Uterus (tissue), 2 donors: Measurements from ENCODE around the gene CPED1.

Source experiments
- POLR2A ChIP-seq, 2 donors: fragments of 450-650 bp; IDR thresholded peaks; one replicate each; pipeline ENCODE4 v1.6.1; 2016; ENCODE audit warnings: antibody characterized with exemption in 2 of 2, mild to moderate bottlenecking in 1 of 2, moderate library complexity in 1 of 2
- TF ChIP-seq, protein P1 (sequence below), 4 experiments: fragments of 200-600 bp in 2 of 4; fragments of 450-650 bp in 2 of 4; sonication (generic) in 2 of 4; IDR thresholded peaks; one replicate each; pipeline ENCODE4 v1.5.1; 2016 to 2019; ENCODE audit warnings: antibody characterized with exemption in 4 of 4, mild to moderate bottlenecking in 2 of 4, moderate library complexity in 1 of 4

DNA sequence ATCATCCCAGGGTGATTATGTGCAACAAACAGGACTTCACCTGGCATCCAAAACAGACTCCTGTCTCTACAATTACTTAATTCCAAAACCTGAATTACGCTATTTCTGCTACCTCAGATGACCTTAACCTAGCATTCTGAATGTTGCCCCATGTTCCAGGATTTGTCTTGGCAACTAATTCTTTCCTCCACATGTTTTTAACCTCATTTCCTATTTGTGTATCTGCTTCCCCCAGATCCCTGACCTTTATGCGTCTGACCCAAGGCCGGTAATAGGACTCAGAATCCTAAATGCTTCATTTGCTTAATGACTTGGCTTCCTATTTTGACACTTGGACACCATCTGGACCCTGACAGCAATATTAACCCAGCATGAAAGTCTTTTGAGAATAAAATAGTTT lies 46.7 kb upstream of the CPED1 start:
- no peak for TF ChIP-seq POLR2A (IDR thresholded peaks at IDR 0.05)
- TF ChIP-seq, protein P1, sequence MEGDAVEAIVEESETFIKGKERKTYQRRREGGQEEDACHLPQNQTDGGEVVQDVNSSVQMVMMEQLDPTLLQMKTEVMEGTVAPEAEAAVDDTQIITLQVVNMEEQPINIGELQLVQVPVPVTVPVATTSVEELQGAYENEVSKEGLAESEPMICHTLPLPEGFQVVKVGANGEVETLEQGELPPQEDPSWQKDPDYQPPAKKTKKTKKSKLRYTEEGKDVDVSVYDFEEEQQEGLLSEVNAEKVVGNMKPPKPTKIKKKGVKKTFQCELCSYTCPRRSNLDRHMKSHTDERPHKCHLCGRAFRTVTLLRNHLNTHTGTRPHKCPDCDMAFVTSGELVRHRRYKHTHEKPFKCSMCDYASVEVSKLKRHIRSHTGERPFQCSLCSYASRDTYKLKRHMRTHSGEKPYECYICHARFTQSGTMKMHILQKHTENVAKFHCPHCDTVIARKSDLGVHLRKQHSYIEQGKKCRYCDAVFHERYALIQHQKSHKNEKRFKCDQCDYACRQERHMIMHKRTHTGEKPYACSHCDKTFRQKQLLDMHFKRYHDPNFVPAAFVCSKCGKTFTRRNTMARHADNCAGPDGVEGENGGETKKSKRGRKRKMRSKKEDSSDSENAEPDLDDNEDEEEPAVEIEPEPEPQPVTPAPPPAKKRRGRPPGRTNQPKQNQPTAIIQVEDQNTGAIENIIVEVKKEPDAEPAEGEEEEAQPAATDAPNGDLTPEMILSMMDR (IDR thresholded peaks at IDR 0.05), result no peak
